ENCODE measurements around the gene NHLRC2. TPM values are rescaled to one million over a fixed set of nuclear protein-coding genes. Genes with fewer than 3 reads are reported as not detected.

Gene NHLRC2
- total RNA-seq, 1 donor from 2014 or later, result 47.6 TPM

- H3K4me3 ChIP-seq, result no peak overlapping the region
- H2AFZ ChIP-seq (replicated peaks), result no peak overlapping the region
- Mint-ChIP-seq H3K4me1 (no peaks in the 10 kb centered on the region), H3K27me3 (ENCODE audit: insufficient read depth, low read depth) (no peaks in the 10 kb centered on the region), H3K9me3 (no peaks in the 10 kb centered on the region), H3K27ac (no peak overlapping the region), H3K36me3 (peaks cover 13% of the 10 kb centered on the region), H3K4me3 (no peak overlapping the region)
- H3K4me1 ChIP-seq, result no peaks in the 10 kb centered on the region
- TF ChIP-seq CTCF (IDR thresholded peaks at IDR 0.05) (no peak), EZH2 (IDR thresholded peaks at IDR 0.05) (no peak), EZH2phosphoT487 (IDR thresholded peaks at IDR 0.05) (no peak)
- H3F3A ChIP-seq (ENCODE audit: low read depth), result peaks cover 3% of the 10 kb centered on the region
- no peak overlapping the region for H3K9ac ChIP-seq
- no peak for DNase-seq (ENCODE audit: low spot score)
- H3K36me3 ChIP-seq, result peaks cover 3% of the 10 kb centered on the region
- no peaks in the 10 kb centered on the region for H4K20me1 ChIP-seq (ENCODE audit: low read depth)
- H3K79me2 ChIP-seq (ENCODE audit: low read depth), result no peaks in the 10 kb centered on the region
- H3K27me3 ChIP-seq, result no peaks in the 10 kb centered on the region
- no peak overlapping the region for H3K4me2 ChIP-seq
- H3K27ac ChIP-seq, result no peak overlapping the region
- H3K9me3 ChIP-seq (ENCODE audit: low read depth), result no peaks in the 10 kb centered on the region
Measured at GRCh38 chr10:113915540-113915939, 61.1 kb downstream of the NHLRC2 start.

DNA sequence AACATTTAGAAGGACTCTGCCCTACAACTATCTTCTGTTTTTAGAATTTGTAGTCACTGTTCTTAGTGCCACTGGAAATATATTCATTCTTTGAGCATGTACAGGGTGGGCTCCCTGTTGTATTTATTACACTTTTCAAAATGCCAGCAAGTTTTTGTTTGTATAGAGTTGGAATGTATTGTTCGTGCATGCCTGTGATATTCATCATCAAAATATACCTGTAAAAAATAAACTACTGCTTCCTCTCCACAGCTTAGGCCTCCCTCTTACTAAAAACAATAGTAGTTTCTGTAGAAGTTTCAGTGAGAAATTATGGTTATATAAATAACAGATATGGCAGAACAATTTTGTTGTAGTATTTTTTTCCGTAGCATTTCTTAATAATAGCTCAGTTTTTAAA lies 61.6 kb downstream of the NHLRC2 start:
- no peaks in the 10 kb centered on the region for H3K27me3 ChIP-seq
- no peaks in the 10 kb centered on the region for H3K79me2 ChIP-seq (ENCODE audit: low read depth)
- H3K27me3 Mint-ChIP-seq (ENCODE audit: insufficient read depth, low read depth), result no peaks in the 10 kb centered on the region
- H2AFZ ChIP-seq (replicated peaks), result no peak overlapping the region
- no peaks in the 10 kb centered on the region for H3K9me3 Mint-ChIP-seq
- H3K9me3 ChIP-seq (ENCODE audit: low read depth), result no peaks in the 10 kb centered on the region
- no peaks in the 10 kb centered on the region for H4K20me1 ChIP-seq (ENCODE audit: low read depth)
- H3K4me3 Mint-ChIP-seq, result no peak overlapping the region
- H3F3A ChIP-seq (ENCODE audit: low read depth), result peaks cover 3% of the 10 kb centered on the region
- no peaks in the 10 kb centered on the region for H3K4me1 ChIP-seq
- no peak overlapping the region for H3K9ac ChIP-seq
- no peaks in the 10 kb centered on the region for H3K4me1 Mint-ChIP-seq
- H3K4me2 ChIP-seq, result no peak overlapping the region
- peaks cover 1% of the 10 kb centered on the region for H3K36me3 ChIP-seq
- no peak overlapping the region for H3K27ac ChIP-seq
- DNase-seq (ENCODE audit: low spot score), result no peak
- no peak overlapping the region for H3K27ac Mint-ChIP-seq
- no peak for TF ChIP-seq EZH2 (IDR thresholded peaks at IDR 0.05)
- TF ChIP-seq EZH2phosphoT487 (IDR thresholded peaks at IDR 0.05), result no peak
- TF ChIP-seq CTCF (IDR thresholded peaks at IDR 0.05), result no peak
- no peak overlapping the region for H3K4me3 ChIP-seq
- H3K36me3 Mint-ChIP-seq, result peaks cover 13% of the 10 kb centered on the region

- Histone ChIP-seq H3F3A (ENCODE audit: low read depth) (peaks cover 3% of the 10 kb centered on the region), H3K4me3 (no peak overlapping the region), H2AFZ (replicated peaks) (no peak overlapping the region), H3K4me2 (no peak overlapping the region), H3K9me3 (ENCODE audit: low read depth) (no peaks in the 10 kb centered on the region), H3K36me3 (no peaks in the 10 kb centered on the region), H4K20me1 (ENCODE audit: low read depth) (no peaks in the 10 kb centered on the region), H3K27ac (no peak overlapping the region), H3K4me1 (no peaks in the 10 kb centered on the region), H3K27me3 (no peaks in the 10 kb centered on the region), H3K79me2 (ENCODE audit: low read depth) (no peaks in the 10 kb centered on the region), H3K9ac (no peak overlapping the region)
- H3K4me3 Mint-ChIP-seq, result no peak overlapping the region
- peaks cover 10% of the 10 kb centered on the region for H3K36me3 Mint-ChIP-seq
- TF ChIP-seq EZH2 (IDR thresholded peaks at IDR 0.05), result no peak
- TF ChIP-seq CTCF (IDR thresholded peaks at IDR 0.05), result no peak
- no peak for TF ChIP-seq EZH2phosphoT487 (IDR thresholded peaks at IDR 0.05)
- H3K27me3 Mint-ChIP-seq (ENCODE audit: insufficient read depth, low read depth), result no peaks in the 10 kb centered on the region
- H3K4me1 Mint-ChIP-seq, result no peaks in the 10 kb centered on the region
- no peaks in the 10 kb centered on the region for H3K9me3 Mint-ChIP-seq
- H3K27ac Mint-ChIP-seq, result no peak overlapping the region
- no peak for DNase-seq (ENCODE audit: low spot score)
Measured at GRCh38 chr10:113917636-113918035, 63.2 kb downstream of the NHLRC2 start.

Measured in neural progenitor cell (in vitro differentiated cells).